A549 (cell line): ENCODE data around the gene CSE1L. TPM values are rescaled to one million over a fixed set of nuclear protein-coding genes. Genes with fewer than 3 reads are reported as not detected.

Experiments used
- ATAC-seq, 2 experiments: fragments of 200-7000 bp in 1 of 2; fragments of >200 bp in 1 of 2; cut with Nextera tagmentation in 1 of 2; cut with Tn5 transposase in 1 of 2; 3 replicates each; pipeline versions ENCODE4 v1.8.0 to v1.9.1; 2018 to 2020; ENCODE audit warnings: mild to moderate bottlenecking in 1 of 2, moderate library complexity in 1 of 2
- CTCF ChIA-PET: fragments of 300-600 bp; sonication (Branson Sonifier 250); formaldehyde crosslinking; extraction: SDS; loops from one replicate; lab custom pipeline; 2021; ENCODE audit warnings: antibody characterized with exemption, inconsistent platforms; lab: Yijun Ruan, JAX
- POLR2A ChIA-PET: fragments of 350-600 bp; formaldehyde crosslinking; extraction: SDS; loops from one replicate; lab custom pipeline; 2021; ENCODE audit warnings: antibody characterized with exemption, inconsistent platforms; lab: Yijun Ruan, JAX
- DNase-seq, 2 experiments: peaks; one replicate each; pipeline versions ENCODE4 v3.0.0 to v3.0.0-alpha.2; 2011 to 2016; ENCODE audit warnings: low read depth in 1 of 2, low spot score in 1 of 2
- FAIRE-seq: peaks from 2 replicates; lab custom pipeline; 2011; peaks lifted over from hg19 to GRCh38; lab: Jason Lieb, UNC
- H3K27ac ChIP-seq, 2 experiments: fragments of >200 bp; sonication (Bioruptor Twin); formaldehyde crosslinking; 3 replicates each; pipeline ENCODE4 v1.5.1; 2016 to 2017
- H3K4me1 ChIP-seq: fragments of >200 bp; sonication (Bioruptor Twin); formaldehyde crosslinking; 3 replicates; pipeline ENCODE4 v1.6.1; 2016
- H3K4me2 ChIP-seq: fragments of >200 bp; sonication (Bioruptor Twin); formaldehyde crosslinking; 3 replicates; pipeline ENCODE4 v1.6.1; 2016
- H3K4me3 ChIP-seq: fragments of >200 bp; sonication (Bioruptor Twin); formaldehyde crosslinking; 3 replicates; pipeline ENCODE4 v1.5.1; 2016
- H3K9me3 ChIP-seq: fragments of >200 bp; sonication (Bioruptor Twin); formaldehyde crosslinking; 3 replicates; pipeline ENCODE4 v1.6.1; 2016
- CBX2 ChIP-seq: fragments of 200-600 bp; sonication (generic); IDR thresholded peaks from 2 replicates; pipeline ENCODE4 v1.6.1; 2016; ENCODE audit warnings: low read depth, mild to moderate bottlenecking, borderline replicate concordance
- EHMT2 ChIP-seq: fragments of 200-600 bp; sonication (generic); IDR thresholded peaks from 2 replicates; pipeline ENCODE4 v1.6.1; 2016; ENCODE audit warnings: antibody characterized with exemption, low read depth, mild to moderate bottlenecking, moderate library complexity
- ESRRA ChIP-seq: fragments of 150-350 bp; IDR thresholded peaks from 2 replicates; pipeline ENCODE4 v1.6.1; 2014; ENCODE audit warnings: mild to moderate bottlenecking, low read length, borderline replicate concordance
- FOSB ChIP-seq: fragments of 250-450 bp; sonication (Bioruptor Pico); IDR thresholded peaks from 2 replicates; pipeline ENCODE4 v1.5.0; 2020; ENCODE audit warnings: mild to moderate bottlenecking, moderate library complexity
- FOSL2 ChIP-seq, 2 experiments: fragments of 450-650 bp in 1 of 2; fragments of >200 bp in 1 of 2; sonication (Bioruptor Twin) in 1 of 2; formaldehyde crosslinking; IDR thresholded peaks; 2 replicates each; pipeline versions ENCODE4 v1.5.0 to v1.6.1; 2016 to 2020; ENCODE audit warnings: mild to moderate bottlenecking in 1 of 2, moderate library complexity in 1 of 2
- GATA3 ChIP-seq: IDR thresholded peaks from 2 replicates; pipeline ENCODE4 v1.6.1; 2012; ENCODE audit warnings: borderline replicate concordance
- HDAC2 ChIP-seq: fragments of 200-600 bp; sonication (generic); IDR thresholded peaks from 2 replicates; pipeline ENCODE4 v1.6.1; 2016
- HOXA7 ChIP-seq: fragments of 250-450 bp; sonication (Bioruptor Pico); IDR thresholded peaks from 2 replicates; pipeline ENCODE4 v1.5.0; 2020; ENCODE audit warnings: mild to moderate bottlenecking, moderate library complexity
- HOXB5 ChIP-seq: fragments of 250-450 bp; sonication (Bioruptor Pico); IDR thresholded peaks from 2 replicates; pipeline ENCODE4 v1.5.0; 2020; ENCODE audit warnings: mild to moderate bottlenecking, moderate library complexity
- JUN ChIP-seq, 2 experiments: fragments of >200 bp; sonication (Bioruptor Twin); formaldehyde crosslinking; IDR thresholded peaks; 2 replicates in 1 of 2; 3 replicates in 1 of 2; pipeline ENCODE4 v1.6.1; 2016 to 2017
- JUNB ChIP-seq: fragments of >200 bp; sonication (Bioruptor Twin); formaldehyde crosslinking; IDR thresholded peaks from 2 replicates; pipeline ENCODE4 v1.6.1; 2016
- KDM5A ChIP-seq: fragments of 200-600 bp; sonication (generic); IDR thresholded peaks from 2 replicates; pipeline ENCODE4 v1.6.1; 2016; ENCODE audit warnings: antibody characterized with exemption, mild to moderate bottlenecking
- MAZ ChIP-seq: fragments of 150-350 bp; IDR thresholded peaks from 2 replicates; pipeline ENCODE4 v1.6.1; 2014; ENCODE audit warnings: antibody characterized with exemption, low read depth, low read length, borderline replicate concordance
- MYC ChIP-seq: IDR thresholded peaks from 2 replicates; pipeline ENCODE4 v1.6.1; 2012; ENCODE audit warnings: mild to moderate bottlenecking, inconsistent platforms, low read length, improper control_type of control experiment, borderline replicate concordance
- NFE2L2 ChIP-seq: fragments of 150-350 bp; conservative IDR thresholded peaks from 2 replicates; pipeline ENCODE4 v1.6.1; 2014; ENCODE audit warnings: low read length
- NR3C1 ChIP-seq: fragments of >200 bp; sonication (Bioruptor Twin); formaldehyde crosslinking; IDR thresholded peaks from 3 replicates; pipeline ENCODE4 v1.6.1; 2017
- PHF8 ChIP-seq: fragments of 200-600 bp; sonication (generic); IDR thresholded peaks from 2 replicates; pipeline ENCODE4 v1.6.1; 2016; ENCODE audit warnings: low read depth, mild to moderate bottlenecking, antibody characterized with exemption, moderate library complexity, borderline replicate concordance
- POLR2A ChIP-seq: IDR thresholded peaks from 2 replicates; pipeline ENCODE4 v1.6.1; 2012; ENCODE audit warnings: mild to moderate bottlenecking, low read length
- POLR2AphosphoS2 ChIP-seq: conservative IDR thresholded peaks from 2 replicates; pipeline ENCODE4 v1.6.1; 2012; ENCODE audit warnings: low read length, improper control_type of control experiment, inconsistent platforms
- RAD21 ChIP-seq, 2 experiments: fragments of >200 bp in 1 of 2; sonication (Bioruptor Twin) in 1 of 2; formaldehyde crosslinking in 1 of 2; IDR thresholded peaks in 1 of 2; conservative IDR thresholded peaks in 1 of 2; 2 replicates in 1 of 2; 3 replicates in 1 of 2; pipeline ENCODE4 v1.6.1; 2012 to 2018; ENCODE audit warnings: inconsistent platforms in 1 of 2
- RFX5 ChIP-seq: fragments of 450-650 bp; IDR thresholded peaks from 2 replicates; pipeline ENCODE4 v1.7.1; 2014; ENCODE audit warnings: antibody characterized with exemption, mild to moderate bottlenecking, moderate library complexity
- SMC3 ChIP-seq: fragments of >200 bp; sonication (Bioruptor Twin); formaldehyde crosslinking; IDR thresholded peaks from 3 replicates; pipeline ENCODE4 v1.6.1; 2018; ENCODE audit warnings: inconsistent platforms
- TFCP2L1 ChIP-seq: fragments of 250-450 bp; sonication (Bioruptor Pico); IDR thresholded peaks from 2 replicates; pipeline ENCODE4 v1.5.0; 2021; ENCODE audit warnings: mild to moderate bottlenecking
- ZC3H11A ChIP-seq: fragments of 450-650 bp; IDR thresholded peaks from 2 replicates; pipeline ENCODE4 v1.6.1; 2014; ENCODE audit warnings: antibody characterized with exemption, mild to moderate bottlenecking
- ZFP36 ChIP-seq: fragments of 450-650 bp; IDR thresholded peaks from 2 replicates; pipeline ENCODE4 v1.6.1; 2014; ENCODE audit warnings: borderline replicate concordance; ENCODE audit not compliant: partially characterized antibody
- ZNF302 ChIP-seq: fragments of 250-450 bp; sonication (Bioruptor Pico); IDR thresholded peaks from 2 replicates; pipeline ENCODE4 v1.9.0; 2021; ENCODE audit warnings: inconsistent platforms, mild to moderate bottlenecking, moderate library complexity
- ZSCAN20 ChIP-seq: fragments of 250-450 bp; sonication (Bioruptor Pico); IDR thresholded peaks from 2 replicates; pipeline ENCODE4 v1.8.0; 2022; ENCODE audit warnings: mild to moderate bottlenecking, moderate library complexity
- WGBS: methylation state at CpG from one replicate; pipeline ENCODE4 v1.1.6; 2017; ENCODE audit errors: missing lambda C conversion rate; 5-methylcytosine and 5-hydroxymethylcytosine counted together
- polyA plus RNA-seq, 4 experiments: library from polyadenylated mRNA; depleted of rRNA in 3 of 4; stranded (reverse); fragments of >200 nt; fragmentation: RNase III in 1 of 4; extraction: RNeasy Plus Mini Kit Qiagen cat#74134 plus additional on column Dnase treatment in 1 of 4; gene quantifications; 2 replicates in 3 of 4; 3 replicates in 1 of 4; pipeline ENCODE4 v1.2.3, GENCODE V29; 2011 to 2017
- TF ChIP-seq, protein P1 (sequence below): fragments of 150-350 bp; IDR thresholded peaks from 2 replicates; pipeline ENCODE4 v1.6.1; 2014; ENCODE audit warnings: low read depth, mild to moderate bottlenecking, low read length
- TF ChIP-seq, protein P2 (sequence below): IDR thresholded peaks from 2 replicates; pipeline ENCODE4 v1.6.1; 2012
- TF ChIP-seq, protein P3 (sequence below): fragments of 250-450 bp; sonication (Bioruptor Pico); IDR thresholded peaks from 2 replicates; pipeline ENCODE4 v1.5.0; 2020; ENCODE audit warnings: low read depth, mild to moderate bottlenecking, moderate library complexity
- TF ChIP-seq, protein P4 (sequence below): fragments of >200 bp; sonication (Bioruptor Twin); formaldehyde crosslinking; IDR thresholded peaks from 3 replicates; pipeline ENCODE4 v1.6.1; 2016

Gene CSE1L
- polyA plus RNA-seq, 2 of the 4 experiments (the other 2 are of a cell fraction), result 116 to 125 TPM

DNA sequence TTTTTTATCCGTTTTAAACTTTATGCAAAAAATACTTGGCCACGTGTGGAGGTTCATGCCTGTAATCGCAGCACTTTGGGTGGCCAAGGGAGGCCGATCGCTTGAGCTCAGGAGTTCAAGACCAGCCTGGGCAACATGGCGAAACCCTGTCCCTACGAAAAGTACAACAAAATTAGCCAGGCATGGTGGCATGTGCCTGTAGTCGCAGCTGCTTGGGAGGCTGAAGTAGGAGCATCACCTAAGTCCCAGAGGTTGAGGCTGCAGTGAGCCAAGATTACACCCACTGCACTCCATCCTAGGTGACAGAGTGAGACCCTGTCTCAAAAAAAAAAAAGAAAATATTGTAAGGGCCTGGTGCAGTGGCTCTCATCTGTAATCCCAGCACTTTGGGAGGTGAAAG lies 45.0 kb downstream of the CSE1L start:
- TF ChIP-seq TFCP2L1 (CRISPR knock-in tag), result no peak
- TF ChIP-seq EHMT2, result no peak
- no peak for TF ChIP-seq HDAC2
- TF ChIP-seq JUN (IDR thresholded peaks at IDR 0.05), result no peak
- TF ChIP-seq ESRRA, result no peak
- TF ChIP-seq POLR2AphosphoS2, result no peak
- no peak for TF ChIP-seq GATA3
- no peak for TF ChIP-seq NR3C1
- TF ChIP-seq MAZ, result no peak
- TF ChIP-seq NFE2L2, result no peak
- TF ChIP-seq POLR2A, result no peak
- TF ChIP-seq, protein P1, sequence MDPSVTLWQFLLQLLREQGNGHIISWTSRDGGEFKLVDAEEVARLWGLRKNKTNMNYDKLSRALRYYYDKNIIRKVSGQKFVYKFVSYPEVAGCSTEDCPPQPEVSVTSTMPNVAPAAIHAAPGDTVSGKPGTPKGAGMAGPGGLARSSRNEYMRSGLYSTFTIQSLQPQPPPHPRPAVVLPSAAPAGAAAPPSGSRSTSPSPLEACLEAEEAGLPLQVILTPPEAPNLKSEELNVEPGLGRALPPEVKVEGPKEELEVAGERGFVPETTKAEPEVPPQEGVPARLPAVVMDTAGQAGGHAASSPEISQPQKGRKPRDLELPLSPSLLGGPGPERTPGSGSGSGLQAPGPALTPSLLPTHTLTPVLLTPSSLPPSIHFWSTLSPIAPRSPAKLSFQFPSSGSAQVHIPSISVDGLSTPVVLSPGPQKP, result no peak
- TF ChIP-seq, protein P2, sequence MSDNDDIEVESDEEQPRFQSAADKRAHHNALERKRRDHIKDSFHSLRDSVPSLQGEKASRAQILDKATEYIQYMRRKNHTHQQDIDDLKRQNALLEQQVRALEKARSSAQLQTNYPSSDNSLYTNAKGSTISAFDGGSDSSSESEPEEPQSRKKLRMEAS, result no peak
- no peak for TF ChIP-seq MYC
- TF ChIP-seq, protein P3, sequence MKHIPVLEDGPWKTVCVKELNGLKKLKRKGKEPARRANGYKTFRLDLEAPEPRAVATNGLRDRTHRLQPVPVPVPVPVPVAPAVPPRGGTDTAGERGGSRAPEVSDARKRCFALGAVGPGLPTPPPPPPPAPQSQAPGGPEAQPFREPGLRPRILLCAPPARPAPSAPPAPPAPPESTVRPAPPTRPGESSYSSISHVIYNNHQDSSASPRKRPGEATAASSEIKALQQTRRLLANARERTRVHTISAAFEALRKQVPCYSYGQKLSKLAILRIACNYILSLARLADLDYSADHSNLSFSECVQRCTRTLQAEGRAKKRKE (CRISPR knock-in tag), result no peak
- no peak for TF ChIP-seq ZFP36
- TF ChIP-seq HOXB5 (CRISPR knock-in tag), result no peak
- TF ChIP-seq CBX2, result no peak
- TF ChIP-seq RFX5, result no peak
- TF ChIP-seq, protein P4, sequence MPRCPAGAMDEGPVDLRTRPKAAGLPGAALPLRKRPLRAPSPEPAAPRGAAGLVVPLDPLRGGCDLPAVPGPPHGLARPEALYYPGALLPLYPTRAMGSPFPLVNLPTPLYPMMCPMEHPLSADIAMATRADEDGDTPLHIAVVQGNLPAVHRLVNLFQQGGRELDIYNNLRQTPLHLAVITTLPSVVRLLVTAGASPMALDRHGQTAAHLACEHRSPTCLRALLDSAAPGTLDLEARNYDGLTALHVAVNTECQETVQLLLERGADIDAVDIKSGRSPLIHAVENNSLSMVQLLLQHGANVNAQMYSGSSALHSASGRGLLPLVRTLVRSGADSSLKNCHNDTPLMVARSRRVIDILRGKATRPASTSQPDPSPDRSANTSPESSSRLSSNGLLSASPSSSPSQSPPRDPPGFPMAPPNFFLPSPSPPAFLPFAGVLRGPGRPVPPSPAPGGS, result no peak
- no peaks in the 10 kb centered on the region for H3K4me1 ChIP-seq
- H3K4me2 ChIP-seq, result no peak overlapping the region
- FAIRE-seq, result no peak
- WGBS, result 95% methylated on average over 8 of the region's 8 CpGs
- POLR2A ChIA-PET, result no interaction called here
- H3K4me3 ChIP-seq, result no peak overlapping the region
- no peak overlapping the region for H3K27ac ChIP-seq
- ATAC-seq, result no peak
- DNase-seq, result no peak
- H3K9me3 ChIP-seq, result no peaks in the 10 kb centered on the region
- CTCF ChIA-PET, result no interaction called here

DNA sequence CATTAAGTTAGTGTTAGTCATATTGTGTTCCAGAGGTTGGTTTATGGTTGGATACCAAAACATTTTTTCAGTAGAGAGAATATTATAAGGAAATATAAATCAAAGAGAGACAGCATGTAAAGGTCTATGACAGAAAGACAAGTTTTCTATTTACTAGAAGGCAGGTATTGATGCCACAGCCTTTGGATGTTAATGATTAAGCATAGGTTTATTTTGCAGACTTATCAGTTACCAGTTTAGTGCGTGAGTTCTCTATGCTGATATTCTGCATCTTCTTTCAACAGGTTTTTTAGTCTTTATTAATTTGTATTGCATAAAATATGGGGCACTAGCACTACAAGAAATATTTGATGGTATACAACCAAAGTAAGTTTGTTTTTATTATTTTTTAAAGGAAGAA lies 45.6 kb downstream of the CSE1L start:
- Histone ChIP-seq H3K27ac (no peak overlapping the region), H3K4me3 (no peak overlapping the region), H3K4me2 (no peak overlapping the region), H3K9me3 (no peaks in the 10 kb centered on the region), H3K4me1 (no peaks in the 10 kb centered on the region)
- TF ChIP-seq ZNF302 (CRISPR knock-in tag) (no peak), ZC3H11A (no peak), SMC3 (no peak), GATA3 (no peak), NR3C1 (no peak), HOXA7 (CRISPR knock-in tag) (no peak), PHF8 (no peak), ZSCAN20 (CRISPR knock-in tag) (no peak), FOSB (CRISPR knock-in tag) (no peak), JUN (IDR thresholded peaks at IDR 0.05) (no peak), ESRRA (no peak), FOSL2 (IDR thresholded peaks at IDR 0.05) (no peak), FOSL2 (CRISPR knock-in tag; IDR thresholded peaks at IDR 0.05) (no peak), KDM5A (no peak), RAD21 (conservative IDR thresholded peaks at IDR 0.05 in 1 of 2, IDR thresholded peaks at IDR 0.05 in 1 of 2) (no peak), JUNB (no peak)
- TF ChIP-seq, protein P1, result no peak
- TF ChIP-seq, protein P2, result no peak
- TF ChIP-seq, protein P3 (CRISPR knock-in tag), result no peak
- FAIRE-seq (no peak), DNase-seq (no peak), ATAC-seq (no peak)
- ChIA-PET POLR2A (no interaction called here), CTCF (no interaction called here)
- WGBS, result 90% methylated on average over 1 of the region's 1 CpG
